ENCODE measurements around the gene OSBPL7.

DNA sequence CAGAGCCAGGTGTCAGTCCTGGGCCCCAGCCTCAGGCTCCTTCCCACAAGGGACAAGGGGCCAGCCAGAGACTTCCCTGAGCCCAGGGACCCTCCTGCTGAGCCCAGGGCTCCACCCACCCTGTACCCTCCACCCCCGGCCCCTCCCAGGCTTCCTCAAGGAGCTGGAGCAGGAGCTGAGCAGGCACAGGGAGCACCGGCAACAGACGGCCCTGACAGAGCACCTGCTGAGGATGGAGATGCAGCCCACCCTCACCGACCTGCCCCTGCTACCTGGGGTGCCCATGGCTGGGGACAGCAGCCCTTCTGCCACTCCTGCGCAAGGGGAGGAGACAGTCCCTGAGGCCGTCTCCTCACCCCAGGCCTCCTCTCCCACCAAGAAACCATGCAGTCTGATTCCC, 15.0 kb upstream of the OSBPL7 start:
- TF ChIP-seq, protein P1, sequence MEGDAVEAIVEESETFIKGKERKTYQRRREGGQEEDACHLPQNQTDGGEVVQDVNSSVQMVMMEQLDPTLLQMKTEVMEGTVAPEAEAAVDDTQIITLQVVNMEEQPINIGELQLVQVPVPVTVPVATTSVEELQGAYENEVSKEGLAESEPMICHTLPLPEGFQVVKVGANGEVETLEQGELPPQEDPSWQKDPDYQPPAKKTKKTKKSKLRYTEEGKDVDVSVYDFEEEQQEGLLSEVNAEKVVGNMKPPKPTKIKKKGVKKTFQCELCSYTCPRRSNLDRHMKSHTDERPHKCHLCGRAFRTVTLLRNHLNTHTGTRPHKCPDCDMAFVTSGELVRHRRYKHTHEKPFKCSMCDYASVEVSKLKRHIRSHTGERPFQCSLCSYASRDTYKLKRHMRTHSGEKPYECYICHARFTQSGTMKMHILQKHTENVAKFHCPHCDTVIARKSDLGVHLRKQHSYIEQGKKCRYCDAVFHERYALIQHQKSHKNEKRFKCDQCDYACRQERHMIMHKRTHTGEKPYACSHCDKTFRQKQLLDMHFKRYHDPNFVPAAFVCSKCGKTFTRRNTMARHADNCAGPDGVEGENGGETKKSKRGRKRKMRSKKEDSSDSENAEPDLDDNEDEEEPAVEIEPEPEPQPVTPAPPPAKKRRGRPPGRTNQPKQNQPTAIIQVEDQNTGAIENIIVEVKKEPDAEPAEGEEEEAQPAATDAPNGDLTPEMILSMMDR (IDR thresholded peaks at IDR 0.05; ENCODE audit: low read depth, low read length, poor library complexity, severe bottlenecking), result no peak
- no peak for TF ChIP-seq EZH2phosphoT487 (IDR thresholded peaks at IDR 0.05; ENCODE audit: borderline replicate concordance, low read length)

Data from DOHH2 (cell line).